ENCODE measurements around the gene MYBPC3.

GRCh38 chr11:47348859-47349258 is 3.6 kb downstream of the MYBPC3 start:
- TF ChIP-seq CTCF (IDR thresholded peaks at IDR 0.05) (no peak), POLR2A (IDR thresholded peaks at IDR 0.05) (no peak)

Measured in thyroid gland (tissue), 4 donors.